GM12878 (cell line): ENCODE results near the gene UTF1. TPM values are rescaled to one million over a fixed set of nuclear protein-coding genes. Genes with fewer than 3 reads are reported as not detected.

Experiments
- ATAC-seq: fragments of 200-7000 bp; cut with Tn5 transposase; 3 replicates; pipeline ENCODE4 v1.9.1; 2020; ENCODE audit warnings: mild to moderate bottlenecking, moderate library complexity
- BruUV-seq: library from RNA; stranded (reverse); fragments of 400-500 nt; replicated peaks from 2 replicates; lab custom pipeline; 2021; lab: Mats Ljungman, UMichigan
- CTCF ChIA-PET: fragments of 300-600 bp; sonication (Branson Sonifier 250); formaldehyde crosslinking; extraction: SDS; loops from one replicate; lab custom pipeline; 2021; ENCODE audit warnings: inconsistent platforms; lab: Yijun Ruan, JAX
- POLR2A ChIA-PET: fragments of 350-600 bp; formaldehyde crosslinking; extraction: SDS; loops from one replicate; lab custom pipeline; 2021; ENCODE audit warnings: inconsistent platforms; lab: Charles Lee
- RAD21 ChIA-PET: fragments of 300-600 bp; sonication (Branson Sonifier 250); formaldehyde crosslinking; loops from one replicate; lab custom pipeline; 2023; ENCODE audit warnings: antibody characterized with exemption; ENCODE audit not compliant: unreplicated experiment; lab: Charles Lee
- SMC1A ChIA-PET: fragments of 300-600 bp; sonication (Branson Sonifier 250); formaldehyde crosslinking; loops from one replicate; lab custom pipeline; 2023; ENCODE audit not compliant: unreplicated experiment, uncharacterized antibody; lab: Charles Lee
- DNase-seq: peaks from one replicate; pipeline ENCODE4 v3.0.0-alpha.2; 2011; ENCODE audit warnings: low read depth, low spot score
- FAIRE-seq: peaks from 3 replicates; lab custom pipeline; 2011; peaks lifted over from hg19 to GRCh38; lab: Jason Lieb, UNC
- H2AFZ ChIP-seq: 2 replicates; pipeline ENCODE4 v1.6.0; 2011; ENCODE audit warnings: low read depth, low read length, control low read depth; ENCODE audit not compliant: control insufficient read depth
- H3K27ac ChIP-seq: 2 replicates; pipeline ENCODE4 v1.5.1; 2011; ENCODE audit warnings: control low read depth; ENCODE audit not compliant: control insufficient read depth, insufficient read depth
- H3K27me3 ChIP-seq, 2 experiments: replicated peaks in 1 of 2; 2 replicates each; pipeline versions ENCODE4 v1.6.0 to v1.6.1; 2011; ENCODE audit warnings: low read length in 1 of 2; ENCODE audit not compliant: control insufficient read depth in 2 of 2, insufficient read depth in 2 of 2
- H3K36me3 ChIP-seq, 2 experiments: 2 replicates each; pipeline ENCODE4 v1.5.1; 2011; ENCODE audit warnings: low read length in 1 of 2; ENCODE audit not compliant: control insufficient read depth in 2 of 2, insufficient read depth in 2 of 2
- H3K4me1 ChIP-seq: 2 replicates; pipeline ENCODE4 v1.6.1; 2011; ENCODE audit warnings: mild to moderate bottlenecking, low read length, moderate library complexity, mixed read lengths; ENCODE audit not compliant: control insufficient read depth, insufficient read depth
- H3K4me2 ChIP-seq: 2 replicates; pipeline ENCODE4 v1.6.0; 2011; ENCODE audit warnings: control low read depth; ENCODE audit not compliant: control insufficient read depth, insufficient read depth
- H3K4me3 ChIP-seq: fragments of 200-600 bp; sonication (generic); 2 replicates; pipeline ENCODE4 v1.5.1; 2016
- H3K79me2 ChIP-seq: 2 replicates; pipeline ENCODE4 v1.6.0; 2011; ENCODE audit warnings: low read length; ENCODE audit not compliant: control insufficient read depth, insufficient read depth
- H3K9ac ChIP-seq: 2 replicates; pipeline ENCODE4 v1.8.0; 2011; ENCODE audit warnings: low read length, control low read depth, mixed read lengths; ENCODE audit not compliant: control insufficient read depth, insufficient read depth
- H3K9me3 ChIP-seq: replicated peaks from 3 replicates; pipeline ENCODE4 v1.5.1; 2011; ENCODE audit warnings: mild to moderate bottlenecking, low read length; ENCODE audit not compliant: control insufficient read depth, insufficient read depth
- H4K20me1 ChIP-seq: 2 replicates; pipeline ENCODE4 v1.6.0; 2011; ENCODE audit not compliant: control insufficient read depth, insufficient read depth
- HDAC6 ChIP-seq: fragments of 200-600 bp; sonication (generic); IDR thresholded peaks from one replicate; pipeline ENCODE4 v1.8.0; 2017; ENCODE audit warnings: antibody characterized with exemption; ENCODE audit not compliant: unreplicated experiment
- MYC ChIP-seq: IDR thresholded peaks from 2 replicates; pipeline ENCODE4 v1.6.1; 2011; ENCODE audit warnings: mild to moderate bottlenecking, low read length, moderate library complexity, inconsistent platforms; ENCODE audit not compliant: insufficient read depth, insufficient replicate concordance, insufficient read length, severe bottlenecking
- NFYA ChIP-seq: IDR thresholded peaks from 2 replicates; pipeline ENCODE4 v1.6.1; 2011; ENCODE audit warnings: low read depth, mild to moderate bottlenecking, low read length, improper control_type of control experiment, borderline replicate concordance
- RBBP5 ChIP-seq: fragments of 200-600 bp; sonication (generic); conservative IDR thresholded peaks from 2 replicates; pipeline ENCODE4 v1.6.1; 2016
- SUPT20H ChIP-seq: IDR thresholded peaks from 2 replicates; pipeline ENCODE4 v1.6.1; 2011; ENCODE audit warnings: low read depth, mild to moderate bottlenecking, low read length, moderate library complexity, borderline replicate concordance; ENCODE audit not compliant: control insufficient read depth
- ZSCAN29 ChIP-seq: fragments of 450-650 bp; IDR thresholded peaks from 2 replicates; pipeline ENCODE4 v1.6.1; 2017; ENCODE audit warnings: mild to moderate bottlenecking, moderate library complexity
- WGBS: methylation state at CpG from one replicate; pipeline ENCODE4 v1.1.6; 2016; ENCODE audit warnings: low lambda C conversion rate; ENCODE audit not compliant: insufficient replicate concordance, insufficient coverage; ENCODE audit errors: missing lambda C conversion rate; 5-methylcytosine and 5-hydroxymethylcytosine counted together
- in situ Hi-C: fragments of 300-500 bp; cut with MboI; formaldehyde crosslinking; loops from 9 replicates; pipeline ENCODE4 v1.14.3; 2018; ENCODE audit warnings: mixed read lengths
- intact Hi-C: fragments of 100-400 bp; cut with micrococcal nuclease; formaldehyde crosslinking; loops from one replicate; pipeline ENCODE4 v1.14.2; 2022; ENCODE audit not compliant: unreplicated experiment
- polyA plus RNA-seq, 11 experiments: library from polyadenylated mRNA; depleted of rRNA in 4 of 11; unstranded in 6 of 11; stranded (reverse) in 5 of 11; fragments of >200 nt; fragmentation: Nextera tagmentation in 4 of 11; fragmentation: Illumina TruSeq in 1 of 11; extraction: Ambion mirVana in 4 of 11; extraction: Trizol in 1 of 11; gene quantifications; 1 replicate in 1 of 11; 2 replicates in 10 of 11; pipeline versions ENCODE4 v1.2.1 to v1.2.3, GENCODE V29; 2011 to 2016; ENCODE audit warnings: inconsistent platforms in 2 of 11, missing spikeins in 2 of 11, low read depth in 1 of 11
- total RNA-seq, 4 experiments: library from RNA; depleted of rRNA in 3 of 4; stranded (reverse); fragments of >200 nt in 3 of 4; fragmentation: Illumina TruSeq in 1 of 4; extraction: Trizol in 1 of 4; gene quantifications; 2 replicates each; pipeline versions ENCODE4 v1.2.1 to v1.2.3, GENCODE V29; 2013 to 2021

UTF1 gene
- total and polyA plus RNA-seq, 10 of the 15 experiments (the other 5 are each of a cell fraction or from before 2014, with no cell fraction given): not detected

GRCh38 chr10:133230387-133231195 is 574 bp downstream of the UTF1 start:
- POLR2A ChIA-PET: no interaction called here
- Histone ChIP-seq H3K4me2 (no peak overlapping the region), H3K79me2 (no peaks in the 10 kb centered on the region), H4K20me1 (no peaks in the 10 kb centered on the region), H3K4me3 (no peak overlapping the region), H3K9ac (no peak overlapping the region), H3K9me3 (no peaks in the 10 kb centered on the region), H3K27me3 (peaks cover 1 to 3% of the 10 kb centered on the region in 2 experiments; a peak in 2 of 4 replicates), H3K27ac (no peak overlapping the region), H2AFZ (no peak overlapping the region), H3K4me1 (no peaks in the 10 kb centered on the region), H3K36me3 (no peaks in the 10 kb centered on the region)
- CTCF ChIA-PET: no interaction called here
- 49% methylated on average over 35 of the region's 122 CpGs for WGBS
- ATAC-seq (no peak), DNase-seq (no peak), FAIRE-seq (no peak)
- in situ Hi-C loops (no loop called here), intact Hi-C loops (no loop called here)
- no TSS peak for BruUV-seq
- SMC1A ChIA-PET: no interaction called here
- RAD21 ChIA-PET: no interaction called here
- no peak for TF ChIP-seq NFYA
- no peak for TF ChIP-seq RBBP5
- peak; percentile 66 for TF ChIP-seq HDAC6
- no peak for TF ChIP-seq MYC
- no peak for TF ChIP-seq ZSCAN29
- no peak for TF ChIP-seq SUPT20H
